Lower leg skin (tissue), 3 donors: ENCODE measurements around the gene KLHL40.

Experiments
- CTCF ChIP-seq, 3 donors: fragments of 450-650 bp; IDR thresholded peaks; one replicate each; pipeline ENCODE4 v1.5.1; 2016; ENCODE audit warnings: antibody characterized with exemption in 3 of 3, mild to moderate bottlenecking in 3 of 3, moderate library complexity in 2 of 3
- POLR2A ChIP-seq, 2 donors: fragments of 450-650 bp; IDR thresholded peaks; one replicate each; pipeline ENCODE4 v1.6.1; 2016 to 2017; ENCODE audit warnings: antibody characterized with exemption in 2 of 2, mild to moderate bottlenecking in 1 of 2, moderate library complexity in 1 of 2

- TF ChIP-seq CTCF (IDR thresholded peaks at IDR 0.05) (no peak), POLR2A (IDR thresholded peaks at IDR 0.05) (no peak)
Observed at GRCh38 chr3:42667523-42668412, 17.6 kb upstream of the KLHL40 start.
